HL-60 (cell line): ENCODE results near the gene IDE.

Experiments used
- DNase-seq, 2 experiments: peaks; one replicate each; pipeline ENCODE4 v3.0.0-alpha.2; 2010 to 2020; ENCODE audit warnings: low read depth in 1 of 2, low spot score in 1 of 2
- H3K27ac ChIP-seq: fragments of 250-450 bp; sonication (Bioruptor Pico); replicated peaks from 2 replicates; pipeline ENCODE4 v1.5.1; 2020; ENCODE audit warnings: mild to moderate bottlenecking, moderate library complexity
- H3K27me3 ChIP-seq: fragments of 250-450 bp; sonication (Bioruptor Pico); 2 replicates; pipeline ENCODE4 v1.5.1; 2021; ENCODE audit warnings: mild to moderate bottlenecking, moderate library complexity; ENCODE audit not compliant: insufficient read depth, poor library complexity, severe bottlenecking
- H3K4me3 ChIP-seq: replicated peaks from 2 replicates; pipeline ENCODE4 v1.5.1; 2011; ENCODE audit warnings: mild to moderate bottlenecking, control low read depth, low read length; ENCODE audit not compliant: insufficient read depth
- GABPA ChIP-seq: IDR thresholded peaks from 2 replicates; pipeline ENCODE4 v1.6.1; 2012; ENCODE audit warnings: low read depth
- POLR2AphosphoS5 ChIP-seq: IDR thresholded peaks from 2 replicates; pipeline ENCODE4 v1.6.1; 2012; ENCODE audit warnings: low read depth
- SPI1 ChIP-seq: IDR thresholded peaks from 2 replicates; pipeline ENCODE4 v1.6.1; 2012; ENCODE audit warnings: low read depth, mild to moderate bottlenecking, borderline replicate concordance
- long read RNA-seq: library from polyadenylated mRNA; unstranded; transcript quantifications from one replicate; pipeline ENCODE4 v2.0.0, GENCODE V29; 2020
- TF ChIP-seq, protein P1 (sequence below): IDR thresholded peaks from 2 replicates; pipeline ENCODE4 v1.6.1; 2012; ENCODE audit warnings: low read depth; ENCODE audit not compliant: insufficient replicate concordance
- TF ChIP-seq, protein P2 (sequence below): IDR thresholded peaks from one replicate; pipeline ENCODE4 v1.5.1; 2011; ENCODE audit warnings: low read length, control low read depth, inconsistent platforms; ENCODE audit not compliant: insufficient read depth

The IDE gene
- long read RNA-seq, full-length matches to known transcripts: 22 of 35 reads
- long read RNA-seq, partial matches to known transcripts: 9 of 35 reads
- long read RNA-seq, other reads (novel, unspliced or antisense): 4 of 35 reads

DNA sequence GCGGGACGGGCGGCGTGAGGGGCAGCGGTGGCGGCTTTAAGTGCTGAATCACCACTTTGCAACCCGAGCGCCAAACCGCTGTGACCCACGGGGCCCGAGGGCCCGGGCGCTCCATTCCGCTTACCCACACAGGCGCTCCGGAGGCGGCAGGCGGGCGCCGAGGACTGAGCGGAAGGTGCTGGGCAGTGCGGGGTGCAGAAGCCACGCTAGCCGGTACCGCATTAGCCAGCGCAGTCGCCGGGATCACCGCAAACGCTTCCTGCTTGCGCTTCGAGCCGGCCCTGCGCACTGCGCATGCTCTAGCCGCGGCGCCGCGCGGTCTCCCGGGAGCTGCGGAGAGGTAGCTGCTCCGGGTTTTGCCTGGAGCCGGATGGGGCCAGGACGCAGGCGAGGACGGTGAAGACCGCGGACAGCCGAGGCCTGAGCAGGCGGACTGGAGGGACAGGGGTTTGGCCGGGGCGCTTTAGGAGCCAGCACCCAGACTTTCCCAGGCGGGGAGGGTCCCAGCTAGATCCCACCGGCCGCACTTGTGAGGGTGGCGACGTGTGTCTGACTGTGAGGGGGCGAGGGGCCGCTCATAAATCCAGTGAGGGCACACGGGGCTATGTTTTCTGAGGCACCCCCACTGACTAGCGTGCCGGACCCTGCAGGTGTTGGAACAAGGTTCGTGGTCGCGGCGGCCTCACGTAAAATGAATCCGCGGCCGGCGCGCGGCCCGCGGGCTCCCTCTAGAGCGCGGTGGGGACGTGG is at the start of gene IDE:
Gene IDE (minus strand): TSS at position 296 of the 750 bp plus-strand sequence. CDS start 74 bp downstream, at position 222.
- Histone ChIP-seq H3K27ac (peak within 1 kb of the TSS; percentile 92), H3K27me3 (no peaks in the 10 kb centered on the region), H3K4me3 (peak within 1 kb of the TSS; percentile 94)
- TF ChIP-seq SPI1 (no peak), POLR2AphosphoS5 (peak; percentile 77), GABPA (no peak)
- TF ChIP-seq, protein P1, sequence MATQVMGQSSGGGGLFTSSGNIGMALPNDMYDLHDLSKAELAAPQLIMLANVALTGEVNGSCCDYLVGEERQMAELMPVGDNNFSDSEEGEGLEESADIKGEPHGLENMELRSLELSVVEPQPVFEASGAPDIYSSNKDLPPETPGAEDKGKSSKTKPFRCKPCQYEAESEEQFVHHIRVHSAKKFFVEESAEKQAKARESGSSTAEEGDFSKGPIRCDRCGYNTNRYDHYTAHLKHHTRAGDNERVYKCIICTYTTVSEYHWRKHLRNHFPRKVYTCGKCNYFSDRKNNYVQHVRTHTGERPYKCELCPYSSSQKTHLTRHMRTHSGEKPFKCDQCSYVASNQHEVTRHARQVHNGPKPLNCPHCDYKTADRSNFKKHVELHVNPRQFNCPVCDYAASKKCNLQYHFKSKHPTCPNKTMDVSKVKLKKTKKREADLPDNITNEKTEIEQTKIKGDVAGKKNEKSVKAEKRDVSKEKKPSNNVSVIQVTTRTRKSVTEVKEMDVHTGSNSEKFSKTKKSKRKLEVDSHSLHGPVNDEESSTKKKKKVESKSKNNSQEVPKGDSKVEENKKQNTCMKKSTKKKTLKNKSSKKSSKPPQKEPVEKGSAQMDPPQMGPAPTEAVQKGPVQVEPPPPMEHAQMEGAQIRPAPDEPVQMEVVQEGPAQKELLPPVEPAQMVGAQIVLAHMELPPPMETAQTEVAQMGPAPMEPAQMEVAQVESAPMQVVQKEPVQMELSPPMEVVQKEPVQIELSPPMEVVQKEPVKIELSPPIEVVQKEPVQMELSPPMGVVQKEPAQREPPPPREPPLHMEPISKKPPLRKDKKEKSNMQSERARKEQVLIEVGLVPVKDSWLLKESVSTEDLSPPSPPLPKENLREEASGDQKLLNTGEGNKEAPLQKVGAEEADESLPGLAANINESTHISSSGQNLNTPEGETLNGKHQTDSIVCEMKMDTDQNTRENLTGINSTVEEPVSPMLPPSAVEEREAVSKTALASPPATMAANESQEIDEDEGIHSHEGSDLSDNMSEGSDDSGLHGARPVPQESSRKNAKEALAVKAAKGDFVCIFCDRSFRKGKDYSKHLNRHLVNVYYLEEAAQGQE: peak; percentile 25
- TF ChIP-seq, protein P2, sequence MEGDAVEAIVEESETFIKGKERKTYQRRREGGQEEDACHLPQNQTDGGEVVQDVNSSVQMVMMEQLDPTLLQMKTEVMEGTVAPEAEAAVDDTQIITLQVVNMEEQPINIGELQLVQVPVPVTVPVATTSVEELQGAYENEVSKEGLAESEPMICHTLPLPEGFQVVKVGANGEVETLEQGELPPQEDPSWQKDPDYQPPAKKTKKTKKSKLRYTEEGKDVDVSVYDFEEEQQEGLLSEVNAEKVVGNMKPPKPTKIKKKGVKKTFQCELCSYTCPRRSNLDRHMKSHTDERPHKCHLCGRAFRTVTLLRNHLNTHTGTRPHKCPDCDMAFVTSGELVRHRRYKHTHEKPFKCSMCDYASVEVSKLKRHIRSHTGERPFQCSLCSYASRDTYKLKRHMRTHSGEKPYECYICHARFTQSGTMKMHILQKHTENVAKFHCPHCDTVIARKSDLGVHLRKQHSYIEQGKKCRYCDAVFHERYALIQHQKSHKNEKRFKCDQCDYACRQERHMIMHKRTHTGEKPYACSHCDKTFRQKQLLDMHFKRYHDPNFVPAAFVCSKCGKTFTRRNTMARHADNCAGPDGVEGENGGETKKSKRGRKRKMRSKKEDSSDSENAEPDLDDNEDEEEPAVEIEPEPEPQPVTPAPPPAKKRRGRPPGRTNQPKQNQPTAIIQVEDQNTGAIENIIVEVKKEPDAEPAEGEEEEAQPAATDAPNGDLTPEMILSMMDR: peak; percentile 74
- DNase-seq: peak; percentile 89 to 91

DNA sequence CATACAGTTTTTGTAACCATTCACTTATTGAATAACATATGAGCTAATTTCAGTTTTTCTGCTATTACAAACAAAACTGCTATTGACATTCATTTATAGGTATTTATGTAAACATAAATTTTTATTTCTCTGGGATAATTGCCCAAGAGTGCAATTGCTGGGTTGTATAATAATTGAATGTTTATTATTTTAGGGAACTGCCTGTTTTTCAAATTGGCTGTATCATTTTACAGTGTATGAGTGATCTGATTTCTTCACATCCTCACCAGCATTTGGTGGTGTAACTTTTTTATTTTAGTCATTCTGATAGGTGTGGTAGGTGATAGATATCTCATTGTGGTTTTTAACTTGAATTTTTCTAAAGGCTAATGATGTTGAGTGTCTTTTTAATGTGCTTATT is 45.5 kb upstream of the IDE start:
- no peak for TF ChIP-seq GABPA
- TF ChIP-seq POLR2AphosphoS5: no peak
- TF ChIP-seq SPI1: no peak
- TF ChIP-seq, protein P2: no peak
- TF ChIP-seq, protein P1: no peak
- H3K4me3 ChIP-seq: no peak overlapping the region
- H3K27ac ChIP-seq: no peak overlapping the region
- H3K27me3 ChIP-seq: no peaks in the 10 kb centered on the region
- DNase-seq: no peak

DNA sequence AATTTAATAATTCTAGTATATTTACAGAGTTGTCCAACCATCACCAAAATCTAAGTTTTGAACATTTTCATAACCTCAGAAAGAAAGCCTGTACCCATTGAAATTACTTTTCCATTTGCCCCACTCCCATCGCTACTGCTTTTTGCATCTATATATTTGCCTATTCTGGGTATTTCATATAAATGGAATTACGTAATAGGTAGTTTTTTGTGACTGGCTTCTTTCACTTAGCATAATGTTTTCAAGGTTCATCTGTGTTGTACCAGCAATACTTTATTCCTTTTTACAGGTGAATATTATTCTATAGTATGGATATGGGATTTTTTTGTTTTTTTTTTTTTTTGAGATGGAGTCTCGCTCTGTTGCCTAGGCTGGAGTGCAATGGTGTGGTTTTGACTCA is 41.6 kb upstream of the IDE start:
- TF ChIP-seq, protein P1: no peak
- TF ChIP-seq, protein P2: no peak
- TF ChIP-seq POLR2AphosphoS5 (no peak), SPI1 (no peak), GABPA (no peak)
- Histone ChIP-seq H3K27ac (no peak overlapping the region), H3K27me3 (no peaks in the 10 kb centered on the region), H3K4me3 (no peak overlapping the region)
- DNase-seq: no peak
